ENCODE measurements around the gene DPY19L3. TPM values are rescaled to one million over a fixed set of nuclear protein-coding genes. Genes with fewer than 3 reads are reported as not detected.

DPY19L3 gene
- total and polyA plus RNA-seq, 8 donors, result 2.1 to 79.4 (median 24.9) TPM

GRCh38 chr19:32359581-32359980 lies 46.0 kb upstream of the DPY19L3 start:
- Histone ChIP-seq H3K4me1 (peaks cover 25 to 60% (median 45%) of the 10 kb centered on the region in 4 donors), H3K9me3 (no peaks in the 10 kb centered on the region), H3K27ac (no peak overlapping the region), H3K4me3 (no peak overlapping the region), H3K36me3 (peaks cover 23 to 89% (median 73%) of the 10 kb centered on the region in 4 donors), H3K27me3 (no peaks in the 10 kb centered on the region)
- intact Hi-C loops (cut with DNase I; ENCODE audit: low total_unique reads), result no loop called here
- DNase-seq, result no peak
- no peak for TF ChIP-seq EP300 (IDR thresholded peaks at IDR 0.05)
- TF ChIP-seq POLR2A (IDR thresholded peaks at IDR 0.05), result no peak
- TF ChIP-seq POLR2AphosphoS5 (IDR thresholded peaks at IDR 0.05), result no peak
- TF ChIP-seq CTCF (IDR thresholded peaks at IDR 0.05), result no peak
- 92 to 95% (median 93%) methylated on average over 9 of the region's 9 CpGs for WGBS, 5 donors

DNA sequence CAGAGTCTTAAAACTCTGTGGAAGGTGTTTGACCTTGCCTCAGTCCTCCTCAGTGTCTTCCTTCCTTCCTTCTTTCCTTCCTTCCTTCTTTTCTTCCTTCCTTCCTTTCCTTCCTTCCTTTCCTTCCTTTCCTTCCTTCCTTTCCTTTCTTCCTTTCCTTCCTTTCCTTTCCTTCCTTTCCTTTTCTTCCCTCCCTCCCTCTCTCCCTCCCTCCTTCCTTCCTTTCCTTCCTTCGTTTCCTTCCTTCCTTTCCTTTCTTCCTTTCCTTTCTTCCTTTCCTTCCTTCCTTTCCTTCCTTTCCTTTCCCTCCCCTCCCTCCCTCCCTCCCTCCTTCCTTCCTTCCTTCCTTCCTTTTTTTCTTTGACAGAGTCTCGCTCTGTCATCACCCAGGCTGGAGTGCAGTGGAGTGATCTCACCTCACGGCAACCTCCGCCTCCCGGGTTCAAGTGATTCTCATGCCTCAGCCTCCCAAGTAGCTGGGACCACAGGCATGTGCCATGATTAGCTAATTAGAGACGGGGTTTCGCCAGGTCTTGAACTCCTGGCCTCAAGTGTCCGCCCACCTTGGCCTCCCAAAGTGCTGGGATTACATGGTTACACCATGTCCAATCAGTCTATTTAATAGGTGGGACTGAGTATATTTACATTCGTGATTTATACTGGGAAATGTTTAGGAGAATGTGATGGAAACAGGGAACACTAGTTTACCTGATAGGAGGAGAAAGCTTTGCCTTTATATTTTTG lies 43.8 kb upstream of the DPY19L3 start:
- peaks cover 20 to 86% (median 67%) of the 10 kb centered on the region in 4 donors for H3K36me3 ChIP-seq
- no peaks in the 10 kb centered on the region for H3K27me3 ChIP-seq
- H3K4me3 ChIP-seq, result no peak overlapping the region
- no peak for DNase-seq
- TF ChIP-seq POLR2A (IDR thresholded peaks at IDR 0.05) (no peak), POLR2AphosphoS5 (IDR thresholded peaks at IDR 0.05) (no peak), CTCF (IDR thresholded peaks at IDR 0.05) (no peak)
- H3K9me3 ChIP-seq, result no peaks in the 10 kb centered on the region
- H3K4me1 ChIP-seq, result peaks cover 21 to 45% (median 35%) of the 10 kb centered on the region in 4 donors
- H3K27ac ChIP-seq, result peak overlapping the region in 4 of 5 donors; percentile 39 to 76 (median 60)
- intact Hi-C loops (cut with DNase I; ENCODE audit: low total_unique reads), result no loop called here
- WGBS, 5 donors, result 65 to 83% (median 77%) methylated on average over 9 of the region's 9 CpGs

- no peaks in the 10 kb centered on the region for H3K27me3 ChIP-seq
- H3K4me3 ChIP-seq, result no peak overlapping the region
- WGBS, 5 donors, result 38 to 57% (median 51%) methylated on average over 5 of the region's 5 CpGs
- intact Hi-C loops (cut with DNase I; ENCODE audit: low total_unique reads), result no loop called here
- H3K36me3 ChIP-seq, result peaks cover 19 to 86% (median 67%) of the 10 kb centered on the region in 4 donors
- DNase-seq, result no peak
- peak overlapping the region; percentile 38 to 76 (median 67) for H3K27ac ChIP-seq
- no peak for TF ChIP-seq POLR2A (IDR thresholded peaks at IDR 0.05)
- TF ChIP-seq EP300 (IDR thresholded peaks at IDR 0.05), result no peak
- TF ChIP-seq POLR2AphosphoS5 (IDR thresholded peaks at IDR 0.05), result no peak
- TF ChIP-seq CTCF (IDR thresholded peaks at IDR 0.05), result no peak
- H3K4me1 ChIP-seq, result peaks cover 21 to 47% (median 35%) of the 10 kb centered on the region in 4 donors
- no peaks in the 10 kb centered on the region for H3K9me3 ChIP-seq
Observed at GRCh38 chr19:32362318-32362691, 43.3 kb upstream of the DPY19L3 start.

- intact Hi-C loops (cut with DNase I; ENCODE audit: low total_unique reads), result no loop called here
- DNase-seq, result peak in 1 of 2 donors; percentile 77
- peaks cover 15 to 86% (median 62%) of the 10 kb centered on the region in 4 donors for H3K36me3 ChIP-seq
- peaks cover 21 to 55% (median 36%) of the 10 kb centered on the region in 4 donors for H3K4me1 ChIP-seq
- no peaks in the 10 kb centered on the region for H3K9me3 ChIP-seq
- H3K27me3 ChIP-seq, result no peaks in the 10 kb centered on the region
- peak overlapping the region; percentile 60 to 82 (median 75) for H3K27ac ChIP-seq
- no peak overlapping the region for H3K4me3 ChIP-seq
- TF ChIP-seq POLR2AphosphoS5 (IDR thresholded peaks at IDR 0.05) (peak in 2 of 3 donors; percentile 40 to 52), CTCF (IDR thresholded peaks at IDR 0.05) (no peak), POLR2A (IDR thresholded peaks at IDR 0.05) (no peak), EP300 (IDR thresholded peaks at IDR 0.05) (no peak)
- 29 to 52% (median 43%) methylated on average over 3 of the region's 3 CpGs for WGBS, 5 donors
Observed at GRCh38 chr19:32363175-32363574, 42.4 kb upstream of the DPY19L3 start.
